AG10803 (cell line): ENCODE results near the gene RTL1.

Source experiments
- DNase-seq: peaks from one replicate; pipeline ENCODE4 v3.0.0; 2010; ENCODE audit warnings: low read depth
- H3K4me3 ChIP-seq: 2 replicates; pipeline ENCODE4 v1.5.1; 2011; ENCODE audit warnings: mild to moderate bottlenecking, low read length, control low read depth
- TF ChIP-seq, protein P1 (sequence below): conservative IDR thresholded peaks from 2 replicates; pipeline ENCODE4 v1.5.1; 2011; ENCODE audit warnings: mild to moderate bottlenecking, low read length, control low read depth, inconsistent platforms

The RTL1 gene

GRCh38 chr14:100891501-100892445 is 11.7 kb downstream of the RTL1 start:
- no peak for DNase-seq
- TF ChIP-seq, protein P1, sequence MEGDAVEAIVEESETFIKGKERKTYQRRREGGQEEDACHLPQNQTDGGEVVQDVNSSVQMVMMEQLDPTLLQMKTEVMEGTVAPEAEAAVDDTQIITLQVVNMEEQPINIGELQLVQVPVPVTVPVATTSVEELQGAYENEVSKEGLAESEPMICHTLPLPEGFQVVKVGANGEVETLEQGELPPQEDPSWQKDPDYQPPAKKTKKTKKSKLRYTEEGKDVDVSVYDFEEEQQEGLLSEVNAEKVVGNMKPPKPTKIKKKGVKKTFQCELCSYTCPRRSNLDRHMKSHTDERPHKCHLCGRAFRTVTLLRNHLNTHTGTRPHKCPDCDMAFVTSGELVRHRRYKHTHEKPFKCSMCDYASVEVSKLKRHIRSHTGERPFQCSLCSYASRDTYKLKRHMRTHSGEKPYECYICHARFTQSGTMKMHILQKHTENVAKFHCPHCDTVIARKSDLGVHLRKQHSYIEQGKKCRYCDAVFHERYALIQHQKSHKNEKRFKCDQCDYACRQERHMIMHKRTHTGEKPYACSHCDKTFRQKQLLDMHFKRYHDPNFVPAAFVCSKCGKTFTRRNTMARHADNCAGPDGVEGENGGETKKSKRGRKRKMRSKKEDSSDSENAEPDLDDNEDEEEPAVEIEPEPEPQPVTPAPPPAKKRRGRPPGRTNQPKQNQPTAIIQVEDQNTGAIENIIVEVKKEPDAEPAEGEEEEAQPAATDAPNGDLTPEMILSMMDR, result no peak
- no peak overlapping the region for H3K4me3 ChIP-seq

DNA sequence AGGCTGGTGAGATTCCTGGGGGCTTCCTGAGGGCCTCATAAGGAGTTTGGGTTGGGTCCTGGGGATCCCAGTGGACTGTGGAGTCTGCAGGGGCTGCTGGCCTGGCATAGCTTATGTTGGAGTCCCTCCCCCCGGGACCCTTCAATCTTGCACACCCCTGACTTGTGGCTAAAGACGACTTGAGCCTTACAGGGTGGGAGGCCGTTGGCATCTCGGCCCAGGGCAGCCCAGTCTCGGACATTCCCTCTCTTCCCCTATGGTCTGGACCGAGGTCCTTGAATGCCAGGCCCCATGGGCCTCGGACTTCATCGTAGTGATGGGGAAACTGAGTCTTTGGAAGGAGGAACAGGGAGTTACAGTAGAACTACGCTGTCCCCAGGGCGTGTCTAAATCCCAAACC is 12.5 kb downstream of the RTL1 start:
- H3K4me3 ChIP-seq, result no peak overlapping the region
- TF ChIP-seq, protein P1, result no peak

GRCh38 chr14:100890061-100890850 is 13.3 kb downstream of the RTL1 start:
- TF ChIP-seq, protein P1, result no peak
- no peak for DNase-seq
- H3K4me3 ChIP-seq, result no peak overlapping the region

More for the DNA sequence above, 12.5 kb downstream of the RTL1 start:
- DNase-seq, result no peak

DNA sequence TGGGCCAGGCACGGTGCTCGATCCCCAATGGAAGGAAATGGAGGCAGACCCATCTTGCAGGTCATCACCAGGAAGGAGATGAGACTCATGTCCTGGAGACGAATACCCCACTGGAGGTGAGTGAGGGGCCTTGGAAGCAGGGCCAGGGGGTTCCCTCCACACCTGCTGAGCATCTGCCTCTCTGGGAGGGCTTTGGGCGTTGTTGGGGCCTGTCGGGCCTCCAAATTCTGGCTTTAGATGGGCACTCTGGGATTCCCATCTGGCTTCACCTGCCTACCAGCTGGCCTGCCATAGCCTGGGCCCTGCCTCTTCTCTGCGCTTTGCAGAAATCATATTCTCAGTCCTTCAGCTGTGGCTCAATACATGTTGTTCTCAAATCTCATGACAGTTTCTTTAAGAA is 13.9 kb downstream of the RTL1 start:
- H3K4me3 ChIP-seq, result no peak overlapping the region
- TF ChIP-seq, protein P1, result no peak
- no peak for DNase-seq

DNA sequence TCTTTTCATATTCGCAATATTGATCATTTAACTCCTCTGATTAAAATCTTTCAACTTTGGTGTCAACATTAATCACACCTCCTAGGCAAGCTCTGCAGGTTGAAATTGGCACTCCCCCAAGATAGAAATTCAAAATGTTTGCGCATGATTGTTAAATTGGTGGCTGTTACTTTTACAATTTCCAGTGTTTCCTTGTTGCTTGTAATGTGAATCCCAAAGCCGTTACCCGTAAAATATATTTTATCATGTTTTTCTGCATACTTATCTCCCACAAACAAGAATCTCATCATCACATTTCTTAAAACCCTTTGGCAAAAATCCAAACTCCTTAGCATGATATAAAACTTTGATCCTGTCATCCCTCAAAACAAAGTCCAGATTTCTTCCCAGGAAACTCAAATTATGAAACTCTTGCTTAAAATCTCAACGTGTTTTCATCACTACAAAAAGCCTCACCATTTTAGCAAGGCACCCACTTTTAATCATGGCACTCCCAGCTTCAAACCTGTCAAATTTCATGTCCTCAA is 14.7 kb downstream of the RTL1 start:
- H3K4me3 ChIP-seq, result no peak overlapping the region
- TF ChIP-seq, protein P1, result no peak

GRCh38 chr14:100887728-100888335 is 15.7 kb downstream of the RTL1 start:
- no peak overlapping the region for H3K4me3 ChIP-seq
- DNase-seq, result no peak
- TF ChIP-seq, protein P1, result no peak

More for the DNA sequence above, 14.7 kb downstream of the RTL1 start:
- DNase-seq, result peak; percentile 30
